Right lung (tissue), 10 donors: ENCODE data around the gene CCNG2. TPM values are rescaled to one million over a fixed set of nuclear protein-coding genes. Genes with fewer than 3 reads are reported as not detected.
A peak's percentile ranks its signal among the peaks of the same experiment; 100 is the strongest.
"Not testable (repeated sequence)": the region's sequence is repeated elsewhere in the genome, so short reads cannot be mapped to it uniquely, and the experiment has no call there.

Source experiments
- DNase-seq, 2 donors: peaks; one replicate each; pipeline ENCODE4 v3.0.0-alpha.2; 2013
- long read RNA-seq, 8 donors: transcript quantifications; one replicate each; lab custom pipeline, GENCODE V29; 2026
- polyA plus RNA-seq, 5 donors: library from polyadenylated mRNA; unstranded; fragments of 120-200 nt; gene quantifications; one replicate each; pipeline versions ENCODE4 v1.2.1 to v1.2.3, GENCODE V29; 2013; ENCODE audit warnings: inconsistent platforms in 1 of 5, low replicate concordance in 1 of 5; ENCODE audit not compliant: insufficient read length in 5 of 5, insufficient read depth in 1 of 5

The CCNG2 gene, protein sequence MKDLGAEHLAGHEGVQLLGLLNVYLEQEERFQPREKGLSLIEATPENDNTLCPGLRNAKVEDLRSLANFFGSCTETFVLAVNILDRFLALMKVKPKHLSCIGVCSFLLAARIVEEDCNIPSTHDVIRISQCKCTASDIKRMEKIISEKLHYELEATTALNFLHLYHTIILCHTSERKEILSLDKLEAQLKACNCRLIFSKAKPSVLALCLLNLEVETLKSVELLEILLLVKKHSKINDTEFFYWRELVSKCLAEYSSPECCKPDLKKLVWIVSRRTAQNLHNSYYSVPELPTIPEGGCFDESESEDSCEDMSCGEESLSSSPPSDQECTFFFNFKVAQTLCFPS
- 100 to 1,000 TPM in 4 of 5 donors, 10 to 100 TPM in 1; 78.1 to 125 (median 114) TPM for polyA plus RNA-seq
- long read RNA-seq, donor 1, full-length matches to known transcripts = 17 of 25 reads
- long read RNA-seq, donor 1, partial matches to known transcripts = 8 of 25 reads
- long read RNA-seq, donor 1, other reads (novel, unspliced or antisense) = 0 of 25 reads
- long read RNA-seq, donor 2, full-length matches to known transcripts = 8 of 8 reads
- long read RNA-seq, donor 2, partial matches to known transcripts = 0 of 8 reads
- long read RNA-seq, donor 2, other reads (novel, unspliced or antisense) = 0 of 8 reads
- long read RNA-seq, donor 3, full-length matches to known transcripts = 14 of 14 reads
- long read RNA-seq, donor 3, partial matches to known transcripts = 0 of 14 reads
- long read RNA-seq, donor 3, other reads (novel, unspliced or antisense) = 0 of 14 reads
- long read RNA-seq, donor 4, full-length matches to known transcripts = 8 of 86 reads
- long read RNA-seq, donor 4, partial matches to known transcripts = 78 of 86 reads
- long read RNA-seq, donor 4, other reads (novel, unspliced or antisense) = 0 of 86 reads
- long read RNA-seq, donor 5, full-length matches to known transcripts = 16 of 34 reads
- long read RNA-seq, donor 5, partial matches to known transcripts = 12 of 34 reads
- long read RNA-seq, donor 5, other reads (novel, unspliced or antisense) = 6 of 34 reads
- long read RNA-seq, donor 6, full-length matches to known transcripts = 18 of 23 reads
- long read RNA-seq, donor 6, partial matches to known transcripts = 0 of 23 reads
- long read RNA-seq, donor 6, other reads (novel, unspliced or antisense) = 5 of 23 reads
- long read RNA-seq, donor 7, full-length matches to known transcripts = 23 of 63 reads
- long read RNA-seq, donor 7, partial matches to known transcripts = 40 of 63 reads
- long read RNA-seq, donor 7, other reads (novel, unspliced or antisense) = 0 of 63 reads
- long read RNA-seq, donor 8, full-length matches to known transcripts = 10 of 71 reads
- long read RNA-seq, donor 8, partial matches to known transcripts = 61 of 71 reads
- long read RNA-seq, donor 8, other reads (novel, unspliced or antisense) = 0 of 71 reads

DNA sequence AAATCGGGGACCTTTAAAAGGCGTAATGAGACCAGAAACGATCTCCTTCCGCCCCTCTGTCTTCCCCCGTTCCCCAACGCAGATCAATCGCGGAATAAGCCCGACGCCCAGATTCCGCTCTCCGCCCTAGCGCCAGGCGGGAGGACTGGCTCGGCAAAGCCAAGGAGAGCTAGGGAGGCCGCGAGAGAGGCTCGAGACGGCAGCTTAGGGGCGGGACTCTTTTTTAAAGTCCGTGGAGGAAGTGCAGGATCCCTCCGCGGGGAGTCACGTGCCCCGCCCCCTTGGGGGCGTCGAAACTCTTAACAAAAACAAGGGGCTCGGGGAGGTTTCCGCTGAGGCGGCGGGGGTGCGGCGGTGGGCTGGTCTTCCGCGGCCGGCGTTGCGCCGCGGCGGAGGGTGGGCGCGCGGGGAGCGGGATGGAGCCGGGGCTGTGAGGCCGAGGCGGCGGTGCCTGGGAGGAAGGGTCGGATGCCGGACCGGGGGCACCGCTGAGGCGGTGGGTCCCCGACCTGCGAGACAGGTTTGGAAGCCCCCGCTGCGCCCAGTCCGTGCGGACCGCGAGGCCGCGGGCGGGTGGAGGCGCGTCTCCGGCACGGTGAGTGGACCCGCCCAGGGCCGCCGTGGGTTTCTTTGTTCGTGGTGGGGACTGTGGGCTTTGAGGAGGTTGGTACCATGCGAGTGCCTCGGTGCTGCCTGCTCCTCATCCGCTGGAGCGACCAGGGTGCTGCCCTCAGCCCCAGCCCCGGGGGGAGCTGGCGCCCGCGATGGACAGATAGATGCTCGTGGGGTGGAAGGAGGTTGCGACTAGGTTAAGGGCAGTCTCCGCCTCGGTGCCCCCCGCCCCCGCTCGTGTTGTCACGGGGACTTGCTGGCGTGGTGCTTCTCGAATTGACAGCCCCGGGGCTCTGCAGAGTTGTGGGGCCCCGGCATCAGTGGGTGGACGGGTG is at the start of gene CCNG2:
TSS of gene CCNG2 (plus strand) at position 296 of the 947 bp plus-strand sequence. CDS start 1,326 bp downstream, outside the sequence.
- peak in 1 of 2 donors; percentile 99 for DNase-seq

DNA sequence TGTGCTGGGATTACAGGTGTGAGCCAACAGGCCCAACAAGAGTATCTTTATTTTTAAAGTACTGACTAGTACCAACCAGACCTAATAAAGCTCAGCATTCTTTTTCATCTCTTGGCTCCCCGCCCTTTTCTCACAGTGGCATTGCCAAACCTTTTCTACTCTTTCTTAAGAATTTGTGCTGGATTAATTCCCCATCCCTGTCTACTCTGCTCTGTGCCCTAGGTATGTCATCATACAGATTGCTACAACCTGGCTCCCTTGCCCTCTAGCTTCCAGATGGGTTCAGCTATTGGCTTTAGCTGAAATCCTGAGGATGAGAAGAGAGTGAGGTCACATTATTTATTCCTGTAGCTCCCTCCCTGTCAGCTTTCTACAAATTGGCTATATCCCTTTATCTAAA is 46.3 kb upstream of the CCNG2 start:
- DNase-seq = no peak

DNA sequence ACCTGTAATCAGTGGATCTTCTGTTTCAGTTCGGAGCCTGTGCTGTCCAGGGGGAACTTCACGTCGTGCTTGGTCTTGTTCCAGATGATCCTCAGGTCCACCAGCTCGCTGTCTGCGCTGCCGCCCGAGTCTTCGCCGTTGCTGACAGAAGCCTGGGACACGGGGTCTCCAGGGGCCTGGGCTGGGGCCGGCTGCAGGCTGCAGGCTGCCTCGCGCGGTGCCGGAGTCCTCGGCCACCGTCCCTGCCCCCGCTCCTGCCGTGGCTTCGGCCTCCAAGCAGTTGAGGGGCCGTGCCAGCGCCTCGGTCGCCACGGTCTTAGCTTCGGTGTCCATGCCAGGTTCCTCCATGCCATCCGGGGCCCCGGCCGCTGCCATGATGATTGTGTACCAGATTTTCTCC is 43.9 kb upstream of the CCNG2 start:
- no peak for DNase-seq

DNA sequence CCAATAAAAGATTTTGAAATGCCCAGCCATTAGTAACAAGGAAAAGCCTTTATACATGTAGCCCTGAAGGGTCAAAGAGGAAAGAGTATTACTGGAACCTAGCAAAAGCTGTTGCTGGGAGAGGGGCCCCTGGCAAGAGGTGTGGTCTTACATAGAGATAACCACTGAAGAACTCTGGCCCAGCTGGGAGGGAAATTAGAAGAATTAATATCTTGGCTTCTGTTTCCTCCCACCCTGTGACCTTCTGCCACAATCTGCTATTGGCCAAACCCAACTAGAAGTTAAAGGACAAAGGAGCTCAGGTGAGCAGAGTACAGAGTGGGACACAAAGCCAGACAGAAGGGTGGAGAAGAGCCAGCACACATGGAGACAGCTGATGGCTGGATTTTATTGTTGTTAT is 39.3 kb upstream of the CCNG2 start:
- no peak for DNase-seq

DNA sequence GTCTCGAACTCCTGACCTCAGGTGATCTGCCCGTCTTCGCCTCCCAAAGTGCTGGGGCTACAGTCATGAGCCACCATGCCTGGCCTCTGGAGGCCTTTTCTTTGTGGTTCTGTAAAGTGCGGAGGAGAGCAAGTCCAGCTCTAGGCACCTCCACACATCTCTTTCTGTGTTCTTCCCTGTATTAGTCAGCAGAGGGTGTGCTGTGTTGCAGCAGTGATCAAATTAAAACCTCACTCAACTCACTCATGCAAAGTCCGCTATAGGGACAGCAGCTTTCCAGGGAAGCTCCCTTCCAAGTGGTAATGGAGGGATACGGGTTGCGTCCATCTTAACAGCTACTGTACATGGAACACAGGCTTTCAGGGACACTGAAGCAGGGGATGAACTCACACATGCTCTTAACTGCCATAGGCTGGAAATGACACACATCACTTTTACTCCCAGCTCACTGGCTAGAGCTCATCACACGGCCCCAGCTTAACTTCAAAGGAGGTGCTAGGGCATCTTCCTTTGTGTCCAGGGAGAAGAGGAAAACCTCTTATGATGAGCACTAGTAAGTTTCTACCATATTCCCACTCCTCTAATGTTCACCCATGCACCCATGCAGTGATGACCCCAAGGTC is 36.0 kb upstream of the CCNG2 start:
- no peak for DNase-seq

DNA sequence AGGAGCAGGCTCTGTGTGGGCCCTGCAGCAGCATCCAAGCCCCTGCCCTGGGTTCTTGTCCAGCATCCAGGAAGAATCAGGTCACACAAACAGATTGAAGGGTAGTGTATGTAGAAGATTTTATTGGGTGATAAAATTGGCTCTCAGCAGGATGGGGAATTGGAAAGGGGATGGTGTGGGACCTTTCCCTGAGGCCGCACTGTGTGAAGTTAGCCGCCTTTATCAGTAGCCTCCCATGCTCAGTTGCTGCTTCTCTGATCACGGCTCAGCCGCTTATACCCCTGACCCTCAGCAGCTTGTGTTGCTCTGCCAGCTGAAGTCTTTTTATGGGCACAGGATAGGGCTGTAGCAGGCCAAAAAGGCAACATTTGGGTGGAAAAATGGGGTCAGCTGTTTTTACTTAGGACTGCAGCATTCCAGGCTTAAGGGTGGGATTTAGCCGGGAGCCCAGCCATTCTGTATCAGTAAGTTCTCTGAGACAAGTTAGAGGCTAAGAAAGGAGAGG is 35.2 kb upstream of the CCNG2 start:
- no peak for DNase-seq

DNA sequence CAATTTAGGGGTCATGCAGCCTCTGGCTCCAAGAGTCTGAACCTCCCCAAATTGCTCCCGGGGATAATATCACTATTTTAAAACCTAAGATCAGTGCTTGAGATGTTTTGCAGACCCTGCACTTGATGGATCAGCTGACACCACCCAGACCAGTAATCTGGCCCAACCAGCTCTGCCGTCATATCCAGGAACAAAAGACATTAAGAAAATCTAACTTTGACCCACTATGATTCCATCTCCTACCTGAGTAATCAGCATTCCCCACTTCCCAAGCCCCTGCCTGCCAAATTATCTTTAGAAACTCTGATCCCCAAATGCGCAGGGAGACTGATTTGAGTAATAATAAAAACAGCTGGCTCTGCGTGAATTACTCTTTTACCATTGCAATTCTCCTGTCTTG is 34.4 kb upstream of the CCNG2 start:
- no peak for DNase-seq

DNA sequence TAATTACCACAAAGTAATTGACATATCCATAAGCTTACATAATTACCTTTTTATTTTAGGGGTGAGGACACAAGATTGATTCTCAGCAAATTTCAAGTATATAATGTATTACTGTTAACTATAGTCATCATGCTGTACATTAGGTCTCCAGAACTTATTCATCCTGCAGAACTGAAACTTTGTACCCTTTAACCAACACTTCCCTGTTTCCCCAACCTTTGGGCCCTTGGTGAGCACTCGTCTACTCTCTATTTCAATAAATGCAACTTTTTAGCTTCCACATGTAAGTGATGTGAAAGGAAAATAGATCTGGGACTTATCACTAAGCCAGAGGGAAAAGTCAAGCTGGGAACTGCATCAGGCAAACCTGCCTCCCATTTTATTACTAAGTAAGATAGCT is 33.6 kb upstream of the CCNG2 start:
- DNase-seq = no peak

DNA sequence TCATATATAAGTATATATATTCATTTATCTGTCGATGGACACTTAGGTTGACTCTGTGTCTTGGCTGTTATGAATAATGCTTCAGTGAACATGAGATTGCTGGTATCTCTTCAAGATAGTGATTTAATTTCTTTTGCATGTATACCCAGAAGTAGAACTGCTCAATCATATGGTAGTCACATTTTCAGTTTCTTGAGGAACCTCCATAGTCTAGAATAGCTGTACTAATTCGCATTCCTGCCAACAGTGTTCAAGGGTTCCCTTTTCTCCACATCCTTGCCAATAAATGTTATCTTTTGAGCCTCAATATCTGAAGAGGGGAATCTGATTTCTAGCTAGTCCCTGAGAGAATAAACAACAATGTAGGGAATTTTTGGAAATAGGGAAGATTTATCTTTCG is 32.4 kb upstream of the CCNG2 start:
- DNase-seq = no peak

DNA sequence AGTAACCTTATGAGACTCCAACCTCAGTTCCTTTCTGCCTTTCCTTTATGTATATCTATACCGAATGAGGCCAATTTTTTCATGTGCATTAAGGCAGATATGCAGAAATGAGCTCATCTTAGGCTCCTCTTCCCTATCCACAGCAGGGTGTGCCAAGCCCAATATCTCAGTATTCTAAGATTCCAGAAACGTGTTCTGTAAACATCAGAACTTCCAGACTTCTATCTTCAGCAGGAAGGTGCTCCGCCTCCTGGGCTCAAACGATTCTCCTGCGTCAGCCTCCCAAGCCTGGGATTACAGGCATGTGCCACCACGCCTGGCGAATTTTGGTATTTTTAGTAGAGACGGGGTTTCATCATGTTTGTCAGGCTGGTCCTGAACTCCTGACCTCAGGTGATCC is 31.0 kb upstream of the CCNG2 start:
- DNase-seq = no peak

DNA sequence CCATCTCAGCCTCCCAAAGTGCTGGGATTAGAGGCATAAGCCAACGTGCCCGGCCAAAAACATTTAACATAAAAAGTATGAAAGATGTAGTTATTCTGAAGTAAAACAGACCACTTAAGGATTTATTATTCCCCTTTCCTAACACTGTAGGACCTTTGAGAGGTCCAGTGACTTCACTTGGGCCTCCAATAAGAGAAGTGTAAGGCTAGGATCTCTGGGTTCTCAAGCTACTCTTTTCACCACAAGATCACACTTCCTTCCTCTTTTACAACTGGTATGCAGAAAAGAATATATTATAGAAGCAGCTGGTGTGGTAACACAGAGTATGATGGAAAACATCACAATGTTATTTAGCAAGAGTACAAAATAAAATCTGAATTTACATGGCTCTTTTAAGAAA is 30.2 kb upstream of the CCNG2 start:
- DNase-seq = no peak

DNA sequence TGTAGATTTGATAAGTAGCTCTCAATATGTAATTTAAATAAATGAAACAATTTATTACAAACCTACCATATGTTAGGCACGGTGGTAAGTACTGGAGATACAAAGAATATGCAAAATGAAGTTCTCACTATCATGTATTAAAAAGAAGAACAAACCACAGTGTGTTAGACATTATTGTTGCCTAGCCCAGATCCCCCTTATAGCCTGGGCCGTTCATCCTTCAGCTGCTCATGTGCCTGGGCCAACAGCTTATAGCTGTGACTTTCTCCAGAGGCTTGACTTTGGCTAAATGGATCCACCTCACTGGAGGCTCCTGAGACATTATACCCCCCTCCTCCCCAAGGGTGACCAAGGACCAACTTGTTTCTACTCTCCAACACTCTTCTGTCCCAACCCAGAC is 29.8 kb upstream of the CCNG2 start:
- DNase-seq = no peak

DNA sequence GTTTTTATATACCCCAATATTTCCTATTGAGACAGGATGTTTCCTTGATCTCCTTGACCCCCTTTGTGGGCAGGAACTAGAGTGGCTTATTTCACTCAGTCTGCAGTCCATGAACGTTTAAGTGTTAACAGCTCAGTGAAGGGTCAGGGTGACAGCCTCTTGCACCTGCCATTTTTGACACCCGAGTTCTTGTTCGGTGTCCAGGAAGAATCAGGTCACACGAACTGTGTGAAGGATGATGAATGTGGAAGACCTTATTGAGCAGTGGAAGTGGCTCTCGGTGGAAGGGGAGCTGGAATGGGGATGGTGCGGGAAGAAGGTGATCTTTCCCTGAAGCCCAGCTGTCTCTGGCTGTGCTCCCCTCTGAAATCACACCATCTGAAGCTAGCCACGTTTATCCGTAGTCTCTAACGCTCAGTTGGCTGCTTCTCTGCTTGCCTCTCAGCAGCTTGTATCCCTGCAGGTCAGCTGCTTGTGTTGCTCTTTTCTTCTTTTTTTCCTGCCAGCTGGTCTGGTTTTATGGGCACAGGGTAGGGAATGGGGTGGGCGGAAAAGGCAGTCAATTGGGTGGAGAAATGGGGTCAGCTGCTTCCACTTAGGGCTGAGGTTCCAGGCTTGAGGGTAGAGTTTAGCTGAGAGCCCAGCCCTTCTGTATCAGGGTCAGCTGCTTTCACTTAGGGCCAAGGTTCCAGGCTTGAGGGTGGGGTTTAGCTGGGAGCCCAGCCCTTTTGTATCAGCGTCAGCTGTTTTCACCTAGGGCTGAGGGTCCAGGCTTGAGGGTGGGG is 29.0 kb upstream of the CCNG2 start:
- no peak for DNase-seq

DNA sequence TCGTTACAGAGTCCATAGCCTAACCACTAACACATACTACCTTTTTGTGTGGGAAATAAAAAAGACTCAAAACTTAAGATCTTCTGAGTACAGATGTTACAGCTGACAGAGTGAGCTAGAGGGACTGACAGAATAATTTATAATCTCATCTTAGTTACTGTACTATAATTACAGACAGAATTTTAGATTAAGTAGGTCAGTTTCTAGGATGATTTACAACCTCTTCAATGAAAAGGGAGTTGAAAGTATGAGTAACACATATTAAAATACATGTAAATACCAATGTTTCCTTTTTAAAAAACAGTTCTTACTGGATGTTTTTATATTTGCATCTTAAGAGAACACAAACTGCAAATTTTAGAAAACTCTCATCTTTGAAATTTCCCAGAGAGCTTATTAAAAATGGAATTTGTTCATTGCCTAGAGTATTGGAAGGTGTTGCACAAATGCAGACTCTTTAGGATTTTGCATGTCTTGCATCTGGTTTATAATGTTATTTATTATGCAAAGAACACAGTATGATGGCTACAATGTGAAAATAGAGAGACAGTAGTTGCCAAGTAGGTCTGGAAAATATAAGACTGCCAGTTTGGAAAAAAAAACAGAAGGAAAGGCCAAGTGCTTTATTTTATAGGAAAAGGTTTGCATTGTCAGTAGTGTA is 24.2 kb upstream of the CCNG2 start:
- no peak for DNase-seq

DNA sequence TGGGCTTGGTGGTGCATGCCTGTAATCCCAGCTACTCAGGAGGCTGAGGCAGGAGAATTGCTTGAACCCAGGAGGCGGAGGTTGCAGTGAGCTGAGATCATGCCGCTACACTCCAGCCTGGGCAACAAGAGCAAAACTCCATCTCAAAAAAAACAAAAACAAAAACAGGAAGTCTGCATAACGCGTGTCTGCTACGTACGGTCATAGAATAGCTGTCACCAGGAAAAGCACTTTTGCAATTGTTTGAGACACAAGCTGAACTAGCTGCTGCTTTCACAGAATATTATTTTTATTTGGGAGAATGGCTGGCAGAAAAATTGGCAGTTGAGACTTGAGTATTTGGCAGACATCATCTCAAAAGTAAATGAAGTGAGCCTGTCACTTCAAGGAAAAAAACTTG is 19.6 kb upstream of the CCNG2 start:
- DNase-seq = not testable (repeated sequence)

DNA sequence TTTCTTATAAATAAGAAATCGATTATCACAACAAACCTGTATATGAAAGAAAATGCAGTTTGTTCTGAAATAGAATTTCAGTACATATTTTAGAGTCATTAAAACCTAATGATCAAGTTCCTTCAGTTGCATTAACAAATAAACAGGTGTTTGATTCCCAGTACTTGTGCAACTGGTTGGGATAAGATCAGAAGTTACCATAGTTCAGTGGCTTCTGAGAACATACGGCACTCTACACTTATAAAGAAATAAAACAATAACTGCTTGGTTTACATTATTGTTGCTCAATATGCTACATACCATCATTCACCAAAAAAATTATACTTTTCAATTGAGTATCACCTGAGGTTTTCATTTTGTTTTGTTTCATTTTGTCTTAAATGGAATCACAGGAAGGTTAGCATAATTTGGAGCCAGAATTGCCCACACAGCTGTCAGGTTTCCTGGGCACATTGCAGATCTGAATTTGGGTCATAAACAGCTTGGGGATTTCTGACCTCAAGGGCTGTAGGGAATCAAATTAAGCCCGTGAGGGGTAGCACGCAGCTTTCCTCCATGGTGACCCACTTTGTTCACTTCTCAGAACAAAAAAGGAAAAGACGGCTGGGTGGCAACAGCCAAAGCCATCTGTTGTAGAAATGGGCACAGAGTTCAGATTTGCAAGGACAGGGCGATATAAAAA is 14.9 kb upstream of the CCNG2 start:
- no peak for DNase-seq

DNA sequence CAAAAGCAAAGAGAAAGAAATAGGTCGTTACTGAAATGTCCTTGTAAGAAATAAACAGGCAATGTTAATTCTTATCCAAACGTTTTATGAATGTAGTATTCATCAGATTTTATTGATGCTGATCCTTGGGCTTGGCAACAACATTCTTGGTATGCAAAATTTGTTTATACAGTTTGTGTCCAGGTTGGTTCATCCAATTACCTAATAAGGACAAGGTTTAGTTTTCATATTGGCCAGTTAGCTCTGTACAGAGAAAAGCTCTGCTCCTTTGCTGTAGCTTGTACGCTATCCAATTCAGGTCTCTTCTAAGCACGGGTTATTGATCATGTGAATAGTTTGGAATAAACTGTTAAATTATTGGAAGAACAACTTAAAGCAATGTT is 14.4 kb upstream of the CCNG2 start:
- DNase-seq = no peak

DNA sequence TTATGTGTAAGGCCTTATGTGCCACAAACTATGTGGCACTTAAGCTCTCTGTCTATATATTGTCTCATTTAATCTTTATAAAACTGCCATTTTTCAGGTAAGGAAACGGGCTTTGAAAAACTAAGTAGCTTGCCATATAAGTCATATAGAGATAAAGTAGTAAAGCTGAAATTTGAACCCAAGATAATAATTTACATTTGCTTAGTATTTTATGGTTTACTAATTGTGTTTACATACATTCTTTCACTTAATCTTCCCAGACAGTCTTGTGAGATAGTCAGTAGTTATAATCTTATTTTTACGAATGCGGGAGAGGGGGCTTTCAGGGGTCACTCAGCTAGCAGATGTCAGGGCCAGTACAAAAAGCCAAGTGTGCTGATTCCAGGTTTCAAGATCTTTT is 13.9 kb upstream of the CCNG2 start:
- no peak for DNase-seq
